Ureter (tissue), 1 donor: Measurements from ENCODE around the gene LMBR1. TPM values are rescaled to one million over a fixed set of nuclear protein-coding genes. Genes with fewer than 3 reads are reported as not detected.
"Not testable (repeated sequence)": the region's sequence is repeated elsewhere in the genome, so short reads cannot be mapped to it uniquely, and the experiment has no call there.

Experiments used
- DNase-seq: peaks from one replicate; pipeline ENCODE4 v3.0.0-alpha.2; 2020; ENCODE audit warnings: low spot score
- total RNA-seq: library from RNA; stranded (reverse); gene quantifications from one replicate; pipeline ENCODE4 v1.2.4, GENCODE V29; 2023
- donor health status: DM: yes; HTN: yes; CAD: no.

The LMBR1 gene, protein sequence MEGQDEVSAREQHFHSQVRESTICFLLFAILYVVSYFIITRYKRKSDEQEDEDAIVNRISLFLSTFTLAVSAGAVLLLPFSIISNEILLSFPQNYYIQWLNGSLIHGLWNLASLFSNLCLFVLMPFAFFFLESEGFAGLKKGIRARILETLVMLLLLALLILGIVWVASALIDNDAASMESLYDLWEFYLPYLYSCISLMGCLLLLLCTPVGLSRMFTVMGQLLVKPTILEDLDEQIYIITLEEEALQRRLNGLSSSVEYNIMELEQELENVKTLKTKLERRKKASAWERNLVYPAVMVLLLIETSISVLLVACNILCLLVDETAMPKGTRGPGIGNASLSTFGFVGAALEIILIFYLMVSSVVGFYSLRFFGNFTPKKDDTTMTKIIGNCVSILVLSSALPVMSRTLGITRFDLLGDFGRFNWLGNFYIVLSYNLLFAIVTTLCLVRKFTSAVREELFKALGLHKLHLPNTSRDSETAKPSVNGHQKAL
- 89.5 TPM for total RNA-seq

DNA sequence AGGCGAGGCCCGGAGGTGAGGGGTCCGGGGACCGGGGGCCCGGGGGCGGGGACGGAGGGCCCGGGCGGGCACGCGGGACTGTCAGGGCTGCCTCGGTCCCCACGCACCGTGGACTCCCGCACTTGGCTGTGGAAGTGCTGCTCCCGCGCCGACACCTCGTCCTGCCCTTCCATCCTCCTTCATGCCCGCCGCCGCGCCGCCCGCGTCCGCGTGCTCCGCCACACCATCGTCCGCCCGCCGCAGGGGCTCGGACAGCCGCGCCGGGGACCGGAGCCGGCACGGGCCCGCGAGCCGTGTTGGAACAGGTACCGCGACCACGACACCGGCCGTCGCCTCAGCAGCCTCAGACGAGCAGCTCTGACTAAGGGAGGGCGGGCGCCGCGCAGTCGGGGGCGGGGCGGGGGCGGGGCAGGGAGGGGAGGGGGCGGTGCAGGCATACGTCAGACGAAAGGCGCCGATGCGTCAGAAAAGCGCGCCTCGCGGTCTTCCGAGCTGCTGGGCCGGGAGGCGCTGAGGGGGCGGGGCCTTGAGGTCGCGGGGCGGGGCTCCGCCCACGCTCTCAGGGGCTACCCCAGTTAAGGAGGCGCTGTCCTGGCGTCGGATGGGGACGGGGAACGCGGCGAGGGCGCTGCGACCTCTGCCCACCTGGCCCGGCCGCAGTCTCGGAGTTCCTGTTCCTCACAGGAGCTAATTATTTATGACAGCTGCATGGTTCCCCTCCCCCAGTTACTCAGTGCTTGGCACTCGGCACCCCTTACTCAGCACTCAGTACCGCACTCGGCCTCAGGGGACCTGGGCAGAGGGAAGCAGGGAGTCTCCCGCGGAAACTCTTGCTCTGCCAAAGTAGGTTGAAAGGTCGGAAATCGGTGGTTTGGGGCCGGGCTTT, at the start of gene LMBR1:
LMBR1 (minus strand) TSS at position 363 of the 886 bp plus-strand sequence; CDS start at position 173, 190 bp downstream.
- peak; percentile 95 for DNase-seq

DNA sequence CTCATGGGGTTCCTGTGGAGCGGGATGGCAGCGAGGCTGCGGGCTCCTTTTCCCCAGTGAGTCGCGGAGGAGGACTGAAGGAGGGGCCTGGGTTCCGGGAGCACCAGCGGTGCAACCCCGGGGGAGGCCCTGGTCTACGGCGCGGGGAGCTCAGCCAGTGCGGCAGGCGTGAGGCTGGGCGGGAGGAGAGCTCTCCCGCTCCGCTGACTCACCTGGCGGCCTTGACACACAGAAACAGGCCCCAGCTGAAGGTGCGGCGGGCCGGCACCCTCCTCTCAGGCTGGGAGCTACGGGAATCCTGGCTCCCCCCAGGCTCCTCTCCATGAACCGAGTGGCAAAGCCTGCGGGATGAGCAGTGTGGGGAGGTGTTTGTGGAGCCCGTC, 49.7 kb upstream of the LMBR1 start:
- no peak for DNase-seq

DNA sequence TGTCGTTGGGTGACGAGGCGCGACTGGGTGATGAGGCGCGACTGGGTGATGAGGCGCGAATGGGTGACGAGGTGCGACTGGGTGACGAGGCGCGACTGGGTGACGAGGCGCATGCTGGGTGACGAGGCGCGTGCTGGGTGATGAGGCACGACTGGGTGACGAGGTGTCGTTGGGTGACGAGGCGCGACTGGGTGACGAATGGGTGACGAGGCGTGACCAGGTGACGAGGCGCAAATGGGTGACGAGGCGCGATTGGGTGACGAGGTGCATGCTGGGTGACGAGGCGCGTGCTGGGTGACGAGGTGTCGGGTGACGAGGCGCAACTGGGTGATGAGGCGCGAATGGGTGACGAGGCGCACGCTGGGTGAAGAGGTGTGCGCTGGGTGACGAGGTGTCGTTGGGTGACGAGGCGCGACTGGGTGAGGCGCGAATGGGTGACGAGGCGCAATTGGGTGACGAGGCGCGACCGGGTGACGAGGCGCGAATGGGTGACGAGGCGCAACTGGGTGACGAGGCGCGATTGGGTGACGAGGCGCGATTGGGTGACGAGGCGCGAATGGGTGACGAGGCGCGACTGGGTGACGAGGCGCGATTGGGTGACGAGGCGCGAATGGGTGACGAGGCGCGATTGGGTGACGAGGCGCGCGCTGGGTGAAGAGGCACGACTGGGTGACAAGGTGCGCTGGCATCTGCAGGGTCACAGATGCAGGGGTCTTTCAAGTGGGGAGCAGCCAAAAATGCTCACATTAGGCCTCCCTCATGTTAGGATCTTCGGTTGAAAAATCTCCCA, 48.6 kb upstream of the LMBR1 start:
- no peak for DNase-seq

DNA sequence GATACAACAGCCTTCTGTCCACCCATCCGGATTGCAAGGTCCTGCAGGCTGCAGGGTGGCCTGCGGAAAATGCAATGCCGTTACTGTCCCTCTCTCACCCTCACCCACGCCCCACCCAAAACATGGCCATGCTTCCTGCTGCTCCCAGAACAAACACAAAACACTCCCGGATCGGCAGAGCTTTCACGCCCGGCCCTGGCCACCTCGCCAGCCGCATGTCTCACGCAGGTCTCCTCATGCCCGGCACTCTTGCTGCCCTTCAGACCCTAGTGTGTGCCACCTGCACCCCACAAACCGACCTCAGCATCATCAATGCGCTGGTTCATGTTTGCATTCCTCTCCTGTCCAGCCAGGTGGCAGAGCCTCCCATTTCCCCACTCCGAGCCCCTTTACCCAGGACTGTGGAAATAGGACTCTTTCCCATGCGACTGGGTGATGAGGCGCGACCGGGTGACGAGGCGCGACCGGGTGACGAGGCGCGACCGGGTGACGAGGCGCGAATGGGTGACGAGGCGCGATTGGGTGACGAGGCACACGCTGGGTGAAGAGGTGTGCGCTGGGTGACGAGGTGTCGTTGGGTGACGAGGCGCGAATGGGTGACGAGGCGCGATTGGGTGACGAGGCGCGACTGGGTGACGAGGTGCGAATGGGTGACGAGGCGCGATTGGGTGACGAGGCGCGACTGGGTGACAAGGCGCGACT, 47.6 kb upstream of the LMBR1 start:
- DNase-seq: no peak

DNA sequence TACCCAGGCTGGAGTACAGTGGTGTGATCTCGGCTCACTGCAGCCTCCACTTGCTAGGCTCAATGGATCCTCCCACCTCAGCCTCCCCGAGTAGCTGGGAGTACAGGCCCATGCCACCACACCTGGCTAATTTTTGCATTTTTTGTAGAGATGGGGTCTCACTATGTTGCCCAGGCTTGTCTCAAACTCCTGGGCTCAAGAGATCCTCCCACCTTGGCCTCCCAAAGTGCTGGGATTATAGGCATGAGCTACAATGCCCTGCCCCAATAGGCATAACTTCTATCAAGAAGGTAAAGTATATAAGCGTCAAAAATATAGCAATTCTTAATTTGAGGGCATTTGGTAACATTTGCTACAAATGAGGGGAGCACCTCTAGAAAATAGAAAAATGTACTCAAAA, 43.8 kb upstream of the LMBR1 start:
- not testable (repeated sequence) for DNase-seq

DNA sequence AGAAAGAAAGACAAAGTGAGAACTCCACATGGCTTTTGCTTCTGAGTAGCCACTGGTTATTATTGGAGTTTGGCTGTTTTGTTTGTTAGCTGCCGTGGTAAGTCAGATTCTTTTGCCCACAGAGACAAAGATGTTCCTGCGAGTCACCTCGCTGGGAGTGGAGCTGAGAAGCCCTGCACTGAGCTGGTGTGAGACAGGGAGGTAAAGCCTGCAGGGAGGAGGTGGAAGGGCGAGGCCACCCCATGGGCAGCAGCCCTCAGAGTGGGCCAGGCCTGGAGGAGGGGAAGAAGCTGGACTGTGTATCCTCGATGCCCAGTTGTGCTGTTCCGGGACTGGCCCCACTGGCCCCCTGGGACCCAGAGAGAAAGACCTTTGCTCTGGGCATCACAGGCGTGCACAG, 42.3 kb upstream of the LMBR1 start:
- DNase-seq: no peak

DNA sequence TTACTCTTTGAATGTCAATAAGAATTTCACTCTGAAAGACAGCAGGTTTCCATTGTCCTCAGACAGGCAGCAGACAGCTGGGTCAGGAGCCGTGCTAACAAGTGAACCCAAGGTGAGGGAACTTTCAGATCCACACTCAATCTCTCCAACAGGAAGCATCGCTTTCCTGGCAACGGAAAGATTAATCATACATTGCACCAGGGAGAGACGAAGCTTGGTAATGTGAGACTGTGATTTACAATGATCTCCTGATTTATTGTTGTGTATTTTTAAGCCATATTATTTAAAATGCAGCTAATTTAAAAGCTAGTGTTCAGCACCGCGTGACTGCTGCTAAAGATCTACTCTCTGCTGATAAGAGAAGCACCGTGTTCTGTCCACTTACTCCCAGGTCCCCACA, 39.0 kb upstream of the LMBR1 start:
- DNase-seq: no peak

DNA sequence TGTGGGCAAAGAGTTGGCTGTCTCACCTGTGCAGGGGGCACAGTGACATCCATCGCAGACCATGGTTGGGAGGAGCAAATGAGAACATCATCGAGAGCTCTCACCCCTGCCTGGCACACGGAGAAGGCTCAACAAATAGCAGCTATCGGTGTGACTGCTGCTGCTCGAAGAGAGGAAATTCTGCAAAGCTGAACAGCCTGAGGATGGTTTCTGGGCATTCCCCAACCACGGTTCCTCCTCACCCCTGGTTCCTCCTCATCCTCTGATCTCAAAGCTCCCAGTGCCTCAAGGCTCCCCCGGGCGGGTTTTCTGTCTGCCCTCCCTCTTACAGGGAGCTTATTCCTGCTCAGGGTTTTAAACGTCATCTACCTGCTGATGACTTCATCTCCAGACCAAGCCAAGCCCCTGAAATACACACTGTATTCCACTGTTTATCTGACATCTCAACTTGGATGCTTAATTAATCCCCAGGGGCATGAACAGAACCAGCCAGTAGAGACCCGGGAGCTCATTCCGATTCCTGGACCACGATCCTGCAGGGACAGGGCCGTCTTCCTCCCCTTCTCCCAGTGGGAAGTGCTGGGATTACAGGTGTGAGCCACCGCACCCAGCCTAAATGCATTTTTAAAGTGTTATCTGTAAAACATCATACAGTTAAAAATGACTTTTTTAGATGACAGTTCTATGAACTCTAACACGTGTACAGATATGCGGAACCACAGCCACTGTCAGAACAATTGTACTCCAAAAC, 37.0 kb upstream of the LMBR1 start:
- no peak for DNase-seq

DNA sequence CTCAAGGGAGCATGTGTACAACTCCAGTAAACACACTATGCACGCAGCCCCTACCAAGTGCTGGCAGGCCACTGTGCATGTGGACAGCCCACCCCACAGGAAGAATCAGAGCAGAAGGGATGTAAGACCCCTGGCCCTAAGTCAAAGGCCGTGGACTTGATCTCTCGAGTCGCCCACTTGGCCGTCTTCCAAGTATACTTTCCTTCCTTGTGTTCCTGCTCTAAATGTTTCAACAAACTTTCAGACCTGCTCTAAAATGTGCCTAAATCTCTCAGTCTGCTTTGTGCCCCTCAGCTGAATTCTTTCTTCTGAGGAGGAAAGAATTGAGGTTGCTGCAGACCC, 35.4 kb upstream of the LMBR1 start:
- DNase-seq: no peak

DNA sequence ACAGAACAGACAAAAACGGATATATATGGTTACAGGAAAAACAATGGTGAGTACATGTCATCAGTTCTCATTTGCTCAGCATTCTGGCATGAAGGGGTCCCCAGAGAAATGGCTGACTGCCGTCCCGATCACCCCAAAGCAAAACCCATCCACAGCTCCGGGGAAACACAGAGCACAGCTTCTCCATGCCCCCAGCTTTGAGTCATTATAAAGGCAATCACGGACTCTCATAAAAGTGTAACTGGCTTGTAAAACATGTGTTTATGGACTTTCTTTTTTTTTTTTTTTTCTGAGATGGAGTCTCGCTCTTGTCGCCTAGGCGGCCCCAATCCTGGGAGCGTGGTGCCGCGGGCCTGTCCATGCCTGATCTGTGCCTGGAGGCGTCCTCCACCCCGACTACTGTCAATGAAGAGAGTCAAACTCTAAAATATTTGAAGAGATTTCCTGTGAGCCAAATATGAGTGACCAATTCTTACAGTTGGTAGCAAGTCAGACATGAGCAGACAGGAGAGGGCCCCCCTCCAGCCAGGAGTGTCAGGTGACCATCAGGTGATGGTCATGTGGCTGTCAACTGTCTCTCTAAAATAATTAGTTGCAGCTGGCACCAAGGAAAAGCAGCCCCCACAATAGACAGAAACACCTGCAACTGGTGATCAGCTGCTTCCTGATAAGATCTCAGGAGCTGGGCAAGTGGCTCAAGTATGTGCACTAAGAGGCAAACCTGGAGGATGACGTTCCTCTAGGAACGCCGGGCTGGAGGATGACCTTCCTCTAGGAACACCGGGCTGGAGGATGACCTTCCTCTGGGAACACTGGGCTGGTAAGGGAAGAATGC, 34.8 kb upstream of the LMBR1 start:
- DNase-seq: peak; percentile 40

DNA sequence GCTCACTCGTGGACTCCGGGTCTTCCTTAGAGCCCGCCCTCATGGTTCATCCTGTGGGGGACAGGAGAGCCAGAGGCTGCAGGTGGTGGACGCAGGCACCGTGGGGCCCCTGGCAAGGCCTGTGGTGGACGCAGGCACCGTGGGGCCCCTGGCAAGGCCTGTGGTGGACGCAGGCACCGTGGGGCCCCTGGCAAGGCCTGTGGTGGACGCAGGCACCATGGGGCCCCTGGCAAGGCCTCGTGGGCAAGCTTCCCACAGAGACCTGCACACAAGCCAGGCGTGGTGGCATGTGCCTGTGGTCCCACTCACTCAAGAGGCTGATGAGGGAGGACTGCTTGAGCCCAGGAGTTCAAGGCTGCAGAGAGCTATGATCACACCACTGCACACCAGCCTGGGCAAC, 32.8 kb upstream of the LMBR1 start:
- peak; percentile 29 for DNase-seq

DNA sequence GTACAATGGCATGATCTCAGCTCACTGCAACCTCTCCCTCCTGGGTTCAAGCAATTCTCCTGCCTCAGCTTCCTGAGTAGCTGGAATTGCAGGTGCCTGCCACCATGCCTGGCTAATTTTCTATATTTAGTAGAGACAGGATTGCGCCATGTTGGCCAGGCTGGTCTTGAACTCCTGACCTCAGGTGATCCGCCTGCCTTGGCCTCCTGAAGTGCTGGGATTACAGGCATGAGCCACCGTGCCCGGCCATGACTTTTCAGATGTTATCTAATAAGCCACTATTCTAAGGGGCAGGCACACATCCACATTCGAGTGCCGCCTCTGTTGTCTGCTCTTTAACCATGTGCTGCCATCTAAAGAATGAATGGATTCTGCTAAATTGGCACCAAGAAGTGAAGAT, 29.3 kb upstream of the LMBR1 start:
- peak; percentile 20 for DNase-seq

DNA sequence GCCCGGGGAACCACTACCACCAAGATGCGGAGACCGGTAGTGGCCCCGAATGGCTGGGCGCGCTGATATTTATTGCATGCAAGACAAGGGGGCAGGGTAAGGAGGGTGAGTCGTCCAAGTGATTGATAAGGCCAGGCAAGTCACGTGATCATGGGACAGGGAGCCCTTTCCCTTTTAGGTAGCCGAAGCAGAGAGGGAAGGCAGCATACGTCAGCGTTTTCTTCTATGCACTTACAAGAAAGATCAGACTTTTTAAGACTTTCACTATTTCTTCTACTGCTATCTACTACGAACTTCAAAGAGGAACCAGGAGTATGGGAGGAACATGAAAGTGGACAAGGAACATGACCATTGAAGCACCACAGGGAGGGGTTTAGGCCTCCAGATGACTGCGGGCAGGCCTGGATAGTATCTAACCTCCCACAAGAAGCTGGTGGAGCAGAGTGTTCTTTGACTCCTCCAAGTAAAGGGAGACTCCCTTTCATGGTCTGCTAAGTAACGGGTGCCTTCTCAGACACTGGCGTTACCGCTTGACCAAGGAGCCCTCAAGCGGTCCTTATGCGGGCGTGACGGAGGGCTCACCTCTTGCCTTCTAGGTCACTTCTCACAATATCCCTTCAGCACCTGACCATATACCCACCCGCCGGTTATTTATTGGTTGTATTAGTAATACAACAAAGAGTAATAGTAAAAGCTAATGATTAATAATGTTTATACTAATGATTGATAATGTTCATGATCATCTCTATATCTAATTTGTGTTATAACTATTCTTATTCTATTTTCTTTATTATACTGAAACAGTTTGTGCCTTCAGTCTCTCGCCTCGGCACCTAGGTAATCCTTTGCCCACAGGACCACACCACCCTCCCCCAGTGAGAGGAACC, 27.7 kb upstream of the LMBR1 start:
- peak; percentile 26 for DNase-seq

DNA sequence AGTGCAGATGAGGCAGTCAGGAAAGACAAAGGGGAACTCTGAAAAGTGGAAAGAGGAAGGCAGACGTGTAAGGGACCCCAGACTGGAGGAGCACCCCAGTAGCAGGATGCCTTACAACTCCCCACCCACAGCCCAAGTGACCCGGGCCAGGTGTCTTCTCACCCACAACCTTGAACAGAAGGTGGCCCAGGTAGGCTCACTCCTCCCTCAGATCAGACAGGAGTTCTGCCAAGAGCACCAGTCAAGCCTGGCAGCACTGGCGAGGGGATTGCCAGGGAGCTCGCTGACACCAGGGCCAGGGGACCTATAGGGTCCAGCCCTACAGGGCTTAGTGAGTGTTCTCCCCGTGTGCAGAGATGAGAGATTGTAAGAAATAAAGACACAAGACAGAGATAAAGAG, 27.1 kb upstream of the LMBR1 start:
- peak; percentile 40 for DNase-seq

DNA sequence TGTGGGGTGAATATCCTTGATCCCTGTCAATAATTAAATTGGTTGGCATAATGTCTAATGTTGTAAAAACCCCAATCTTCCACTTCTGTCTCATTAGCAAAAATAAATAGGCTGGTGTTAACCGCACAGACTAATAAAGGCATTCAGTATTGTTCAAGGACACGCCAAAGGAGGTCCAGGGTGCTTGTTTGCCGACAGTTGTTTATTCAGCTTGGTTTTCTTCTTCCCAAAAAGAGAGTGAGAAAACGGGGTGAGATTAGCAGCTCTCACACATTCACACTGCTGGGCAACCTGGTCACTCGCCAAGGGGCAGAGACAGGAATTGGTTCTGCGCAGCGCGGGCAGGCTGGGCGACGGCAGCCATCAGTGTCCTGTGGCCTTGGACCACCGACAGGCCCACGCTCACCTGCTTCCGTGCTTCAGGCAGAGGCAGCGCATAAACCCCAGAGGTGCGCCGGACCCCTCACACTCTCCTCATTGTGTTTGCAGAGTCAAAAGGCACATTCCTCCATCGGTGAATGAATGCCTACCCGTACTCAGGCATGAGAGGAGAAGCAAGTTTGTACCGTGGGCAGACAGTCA, 26.2 kb upstream of the LMBR1 start:
- peak; percentile 29 for DNase-seq

DNA sequence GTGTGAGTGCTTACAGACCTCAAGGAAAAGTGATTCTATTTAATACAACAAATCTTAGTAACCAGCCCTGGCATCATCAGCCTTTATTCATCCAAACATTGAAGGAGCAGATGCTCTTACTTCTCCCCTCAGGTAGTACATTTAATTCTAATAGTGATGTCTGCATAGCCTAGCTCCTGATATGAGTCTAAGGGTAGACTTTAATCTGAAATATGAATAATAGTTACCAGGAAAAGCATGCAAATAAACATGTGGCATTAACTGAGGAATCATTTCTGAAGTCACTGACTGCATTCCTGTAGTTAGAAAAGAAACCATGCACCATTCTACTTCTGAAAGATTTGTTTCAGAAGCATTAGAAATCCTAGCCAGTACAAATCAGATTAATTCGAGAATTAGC, 25.7 kb upstream of the LMBR1 start:
- DNase-seq: no peak

DNA sequence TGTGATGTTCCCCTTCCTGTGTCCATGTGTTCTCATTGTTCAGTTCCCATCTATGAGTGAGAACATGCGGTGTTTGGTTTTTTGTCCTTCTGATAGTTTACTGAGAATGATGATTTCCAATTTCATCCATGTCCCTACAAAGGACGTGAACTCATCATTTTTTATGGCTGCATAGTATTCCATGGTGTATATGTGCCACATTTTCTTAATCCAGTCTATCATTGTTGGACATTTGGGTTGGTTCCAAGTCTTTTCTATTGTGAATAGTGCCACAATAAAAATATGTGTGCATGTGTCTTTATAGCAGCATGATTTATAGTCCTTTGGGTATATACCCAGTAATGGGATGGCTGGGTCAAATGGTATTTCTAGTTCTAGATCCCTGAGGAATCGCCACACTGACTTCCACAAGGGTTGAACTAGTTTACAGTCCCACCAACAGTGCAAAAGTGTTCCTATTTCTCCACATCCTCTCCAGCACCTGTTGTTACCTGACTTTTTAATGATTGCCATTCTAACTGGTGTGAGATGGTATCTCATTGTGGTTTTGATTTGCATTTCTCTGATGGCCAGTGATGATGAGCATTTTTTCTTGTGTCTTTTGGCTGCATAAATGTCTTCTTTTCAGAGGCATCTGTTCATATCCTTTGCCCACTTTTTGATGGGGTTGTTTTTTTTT, 16.7 kb upstream of the LMBR1 start:
- not testable (repeated sequence) for DNase-seq

DNA sequence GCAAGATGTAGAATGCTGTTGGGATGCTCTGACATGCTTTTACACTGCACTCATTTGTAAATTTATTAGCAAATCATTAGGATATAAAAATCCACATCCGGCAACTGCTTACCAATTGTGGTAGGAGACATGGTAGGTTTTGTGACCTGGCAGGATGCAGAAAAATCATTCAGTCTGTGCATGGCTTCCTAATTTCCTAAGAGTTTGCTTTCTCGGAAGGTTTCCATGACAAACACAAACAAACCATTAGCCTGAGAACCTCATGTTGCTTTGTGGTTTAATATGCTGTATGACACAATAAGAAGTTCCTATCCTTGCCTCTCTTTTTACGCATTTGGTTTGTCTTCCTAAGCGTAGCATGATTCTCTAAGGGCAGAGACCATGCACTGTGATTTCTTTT, 14.7 kb upstream of the LMBR1 start:
- DNase-seq: peak; percentile 29
